K562 (cell line): ENCODE data around the gene TTC33. TPM values are rescaled to one million over a fixed set of nuclear protein-coding genes. Genes with fewer than 3 reads are reported as not detected.

Experiments used
- ATAC-seq: fragments of 200-7000 bp; cut with Tn5 transposase; 3 replicates; pipeline ENCODE4 v1.9.1; 2020; ENCODE audit warnings: moderate library complexity
- BruUV-seq: library from RNA; stranded (reverse); fragments of 400-500 nt; replicated peaks from 2 replicates; lab custom pipeline; 2021; lab: Mats Ljungman, UMichigan
- CTCF ChIA-PET: fragments of 300-600 bp; formaldehyde crosslinking; extraction: SDS; loops from one replicate; lab custom pipeline; 2021; ENCODE audit warnings: low intra/inter-chr PET ratio; lab: Yijun Ruan, JAX
- POLR2A ChIA-PET: fragments of 300-600, 350-650 bp; sonication (Branson Sonifier 250); formaldehyde crosslinking; extraction: SDS; loops from one replicate; lab custom pipeline; 2021; ENCODE audit warnings: antibody characterized with exemption, inconsistent platforms; lab: Yijun Ruan, JAX
- DNase-seq, 4 experiments: peaks; one replicate each; pipeline versions ENCODE4 v3.0.0 to v3.0.0-alpha.2; 2011 to 2018; ENCODE audit warnings: low spot score in 3 of 4, mixed read lengths in 3 of 4; ENCODE audit errors: extremely low read depth in 1 of 4
- FAIRE-seq: peaks from 2 replicates; lab custom pipeline; 2011; peaks lifted over from hg19 to GRCh38; lab: Jason Lieb, UNC
- H2AFZ ChIP-seq: 2 replicates; pipeline ENCODE4 v1.6.0; 2011; ENCODE audit warnings: low read depth, low read length, control low read depth, inconsistent platforms
- H3K27ac ChIP-seq: fragments of 200-600 bp; 3 replicates; pipeline ENCODE4 v1.8.0; 2011; ENCODE audit warnings: low read depth, mild to moderate bottlenecking, control low read depth, inconsistent platforms, low read length, moderate library complexity, mixed read lengths; ENCODE audit errors: extremely low read depth
- H3K27me3 ChIP-seq, 2 experiments: fragments of 300-600 bp in 1 of 2; 2 replicates in 1 of 2; 3 replicates in 1 of 2; pipeline versions ENCODE4 v1.6.0 to v1.8.0; 2011; ENCODE audit warnings: inconsistent platforms in 2 of 2, low read length in 2 of 2, mild to moderate bottlenecking in 1 of 2, mixed read lengths in 1 of 2, moderate library complexity in 1 of 2; ENCODE audit not compliant: control insufficient read depth in 2 of 2, insufficient read depth in 2 of 2
- H3K36me3 ChIP-seq: fragments of 300-600 bp; 3 replicates; pipeline ENCODE4 v1.8.0; 2011; ENCODE audit warnings: mild to moderate bottlenecking, low read length, inconsistent platforms; ENCODE audit not compliant: control insufficient read depth, insufficient read depth
- H3K4me1 ChIP-seq, 2 experiments: fragments of 200-600 bp in 1 of 2; replicated peaks in 1 of 2; 2 replicates in 1 of 2; 3 replicates in 1 of 2; pipeline versions ENCODE4 v1.5.1 to v1.8.0; 2011; ENCODE audit warnings: inconsistent platforms in 2 of 2, low read length in 2 of 2, mild to moderate bottlenecking in 1 of 2, mixed read lengths in 1 of 2, moderate library complexity in 1 of 2; ENCODE audit not compliant: control insufficient read depth in 2 of 2, insufficient read depth in 2 of 2
- H3K4me2 ChIP-seq: 2 replicates; pipeline ENCODE4 v1.6.1; 2011; ENCODE audit warnings: low read length, control low read depth, inconsistent platforms, mixed read lengths; ENCODE audit not compliant: insufficient read depth
- H3K4me3 ChIP-seq: fragments of 200-600 bp; sonication (generic), shearing (Covaris generic); 2 replicates; pipeline ENCODE4 v1.5.1; 2016; ENCODE audit warnings: control low read depth, inconsistent platforms
- H3K79me2 ChIP-seq: fragments of 200-600 bp; 3 replicates; pipeline ENCODE4 v1.8.0; 2011; ENCODE audit warnings: low read length, inconsistent platforms; ENCODE audit not compliant: control insufficient read depth, insufficient read depth
- H3K9ac ChIP-seq, 2 experiments: 2 replicates each; pipeline versions ENCODE4 v1.6.0 to v1.6.1; 2011; ENCODE audit warnings: low read depth in 2 of 2, low read length in 2 of 2, control low read depth in 1 of 2, inconsistent platforms in 1 of 2, mild to moderate bottlenecking in 1 of 2, mixed read lengths in 1 of 2; ENCODE audit not compliant: insufficient read depth in 1 of 2
- H3K9me1 ChIP-seq: one replicate; pipeline ENCODE4 v1.6.0; 2011; ENCODE audit warnings: inconsistent platforms, mild to moderate bottlenecking, low read length, moderate library complexity; ENCODE audit not compliant: control insufficient read depth, insufficient read depth
- H3K9me3 ChIP-seq: replicated peaks from 2 replicates; pipeline ENCODE4 v1.5.1; 2011; ENCODE audit warnings: low read depth, low read length, inconsistent platforms; ENCODE audit not compliant: control insufficient read depth, insufficient read depth
- H4K20me1 ChIP-seq: replicated peaks from 2 replicates; pipeline ENCODE4 v1.6.1; 2011; ENCODE audit warnings: low read length, inconsistent platforms, mixed read lengths; ENCODE audit not compliant: control insufficient read depth, insufficient read depth
- BHLHE40 ChIP-seq: IDR thresholded peaks from 2 replicates; pipeline ENCODE4 v1.6.1; 2011; ENCODE audit warnings: low read length, improper control_type of control experiment
- HMGN3 ChIP-seq: IDR thresholded peaks from 2 replicates; pipeline ENCODE4 v1.6.1; 2011; ENCODE audit warnings: borderline replicate concordance, low read depth, mild to moderate bottlenecking, mixed read lengths, low read length; ENCODE audit not compliant: insufficient read length; ENCODE audit errors: extremely low read depth
- YY1 ChIP-seq, 3 experiments: IDR thresholded peaks; 2 replicates each; pipeline ENCODE4 v1.6.1; 2011; ENCODE audit warnings: low read length in 2 of 3, mild to moderate bottlenecking in 2 of 3, moderate library complexity in 2 of 3, borderline replicate concordance in 1 of 3, control low read depth in 1 of 3, low read depth in 1 of 3; ENCODE audit not compliant: insufficient read depth in 3 of 3, insufficient replicate concordance in 2 of 3, control insufficient read depth in 1 of 3, insufficient read length in 1 of 3; ENCODE audit errors: extremely low read depth in 1 of 3
- ZNF609 ChIP-seq: sonication (generic); formaldehyde crosslinking; IDR thresholded peaks from 2 replicates; pipeline ENCODE4 v1.8.1; 2023; ENCODE audit warnings: missing genetic modification reagents, mild to moderate bottlenecking, borderline replicate concordance
- WGBS: fragments of 100-300 bp; shearing (Covaris generic); methylation state at CpG from one replicate; pipeline ENCODE4 v1.1.6; 2016; ENCODE audit warnings: low coverage, mixed read lengths; ENCODE audit not compliant: insufficient coverage; ENCODE audit errors: missing lambda C conversion rate; 5-methylcytosine and 5-hydroxymethylcytosine counted together
- in situ Hi-C: fragments of 300-500 bp; cut with MboI; formaldehyde crosslinking; loops from 4 replicates; pipeline ENCODE4 v1.15.0; 2018; ENCODE audit warnings: inconsistent platforms, mixed read lengths
- intact Hi-C: fragments of 100-400 bp; cut with micrococcal nuclease; formaldehyde crosslinking; loops from 2 replicates; pipeline ENCODE4 v1.14.2; 2022
- polyA plus RNA-seq, 8 experiments: library from polyadenylated mRNA; depleted of rRNA in 4 of 8; stranded (reverse) in 5 of 8; unstranded in 3 of 8; fragments of >200 nt; fragmentation: Nextera tagmentation in 2 of 8; fragmentation: Illumina TruSeq in 1 of 8; extraction: Ambion mirVana in 2 of 8; extraction: Trizol in 1 of 8; gene quantifications; 2 replicates each; pipeline versions ENCODE4 v1.2.1 to v1.2.3, GENCODE V29; 2011 to 2014; ENCODE audit warnings: inconsistent platforms in 1 of 8, missing spikeins in 1 of 8
- total RNA-seq, 7 experiments: library from RNA; depleted of rRNA in 6 of 7; stranded (reverse); fragments of >200 nt in 6 of 7; fragmentation: Illumina TruSeq in 2 of 7; extraction: Trizol in 2 of 7; gene quantifications; 2 replicates each; pipeline versions ENCODE4 v1.2.1 to v1.2.3, GENCODE V29; 2011 to 2021; ENCODE audit warnings: low replicate concordance in 1 of 7

TTC33 gene
- total and polyA plus RNA-seq, 9 of the 15 experiments (the other 6 are each of a cell fraction or from before 2014, with no cell fraction given) = 11.5 to 24.9 (median 21.1) TPM

- H3K27me3 ChIP-seq = no peaks in the 10 kb centered on the region
- no peak overlapping the region for H2AFZ ChIP-seq
- no peak overlapping the region for H3K4me3 ChIP-seq
- no peaks in the 10 kb centered on the region for H3K9me3 ChIP-seq
- DNase-seq (no peak), FAIRE-seq (peak; percentile 35), ATAC-seq (no peak)
- under 1% methylated on average over 8 of the region's 8 CpGs for WGBS
- BruUV-seq = no TSS peak
- TF ChIP-seq HMGN3 (no peak), BHLHE40 (no peak)
- H3K27ac ChIP-seq = no peak overlapping the region
- H3K4me2 ChIP-seq = no peak overlapping the region
- ChIA-PET POLR2A (no interaction called here), CTCF (no interaction called here)
- H3K36me3 ChIP-seq = no peaks in the 10 kb centered on the region
- H3K9me1 ChIP-seq = no peaks in the 10 kb centered on the region
- in situ Hi-C loops (no loop called here), intact Hi-C loops (no loop called here)
- no peaks in the 10 kb centered on the region for H4K20me1 ChIP-seq
- H3K4me1 ChIP-seq = no peaks in the 10 kb centered on the region
- no peaks in the 10 kb centered on the region for H3K79me2 ChIP-seq
- H3K9ac ChIP-seq = no peak overlapping the region
Measured at GRCh38 chr5:40551496-40552491, 204.0 kb downstream of the TTC33 start.

- Histone ChIP-seq H3K79me2 (no peaks in the 10 kb centered on the region), H3K9ac (no peak overlapping the region), H3K4me2 (no peak overlapping the region), H3K4me3 (no peak overlapping the region), H3K27me3 (no peaks in the 10 kb centered on the region), H4K20me1 (no peaks in the 10 kb centered on the region), H3K27ac (no peak overlapping the region), H3K36me3 (no peaks in the 10 kb centered on the region), H2AFZ (no peak overlapping the region), H3K9me1 (no peaks in the 10 kb centered on the region), H3K4me1 (no peaks in the 10 kb centered on the region), H3K9me3 (no peaks in the 10 kb centered on the region)
- ATAC-seq (no peak), FAIRE-seq (no peak), DNase-seq (no peak)
- ChIA-PET CTCF (no interaction called here), POLR2A (no interaction called here)
- intact Hi-C loops (no loop called here), in situ Hi-C loops (no loop called here)
- no TSS peak for BruUV-seq
- TF ChIP-seq YY1 (IDR thresholded peaks at IDR 0.05; ENCODE audit: borderline replicate concordance in 1 of 3, control insufficient read depth in 1 of 3, extremely low read depth in 1 of 3, insufficient read depth in 3 of 3, insufficient read length in 1 of 3, insufficient replicate concordance in 2 of 3, low read depth in 1 of 3, low read length in 2 of 3) = no peak
- no peak for TF ChIP-seq ZNF609 (CRISPR knock-in tag)
Measured at GRCh38 chr5:40550481-40550880, 205.3 kb downstream of the TTC33 start.
